SU-DHL-6 (cell line): ENCODE data around the gene MIOX.
A peak's percentile ranks its signal among the peaks of the same experiment; 100 is the strongest.
"Not testable (repeated sequence)": the region's sequence is repeated elsewhere in the genome, so short reads cannot be mapped to it uniquely, and the experiment has no call there.

Source experiments
- H2AFZ ChIP-seq: fragments of 200-600 bp; sonication (generic); 2 replicates; pipeline ENCODE4 v1.6.1; 2014; ENCODE audit warnings: low read depth, mild to moderate bottlenecking, moderate library complexity, mixed read lengths, antibody characterized with exemption, low read length; ENCODE audit not compliant: severe bottlenecking
- H3F3A ChIP-seq: fragments of 200-600 bp; shearing (Covaris generic); 2 replicates; pipeline ENCODE4 v1.6.0; 2016; ENCODE audit warnings: antibody characterized with exemption, mild to moderate bottlenecking; ENCODE audit not compliant: insufficient read depth
- H3K27ac ChIP-seq: fragments of 200-600 bp; sonication (generic); 2 replicates; pipeline ENCODE4 v1.5.1; 2016; ENCODE audit warnings: low read depth, mild to moderate bottlenecking, low read length, moderate library complexity, mixed read lengths
- H3K27me3 ChIP-seq: fragments of 200-600 bp; sonication (generic), shearing (Covaris generic); 2 replicates; pipeline ENCODE4 v1.6.0; 2014; ENCODE audit warnings: mild to moderate bottlenecking, low read length
- H3K36me3 ChIP-seq: fragments of 200-600 bp; sonication (generic); 2 replicates; pipeline ENCODE4 v1.6.1; 2014; ENCODE audit warnings: mild to moderate bottlenecking, low read length, mixed read lengths
- H3K4me2 ChIP-seq: fragments of 300-600, 200-600 bp; shearing (Covaris generic), sonication (generic); 2 replicates; pipeline ENCODE4 v1.6.0; 2014; ENCODE audit warnings: low read length, low read depth, mild to moderate bottlenecking; ENCODE audit not compliant: poor library complexity, severe bottlenecking
- H3K4me3 ChIP-seq: fragments of 200-600 bp; sonication (generic); 2 replicates; pipeline ENCODE4 v1.5.1; 2014; ENCODE audit warnings: antibody characterized with exemption, low read length, mild to moderate bottlenecking, mixed read lengths; ENCODE audit not compliant: insufficient read depth, poor library complexity, severe bottlenecking
- H3K79me2 ChIP-seq: fragments of 200-600 bp; sonication (generic); 2 replicates; pipeline ENCODE4 v1.6.1; 2014; ENCODE audit warnings: mild to moderate bottlenecking, low read length, moderate library complexity; ENCODE audit not compliant: insufficient read depth
- H3K9ac ChIP-seq: fragments of 200-600 bp; sonication (generic); 2 replicates; pipeline ENCODE4 v1.7.0; 2014; ENCODE audit warnings: mild to moderate bottlenecking, low read length
- H3K9me2 ChIP-seq: fragments of 200-600 bp; sonication (generic); replicated peaks from 2 replicates; pipeline ENCODE4 v1.6.1; 2014; ENCODE audit warnings: low read length; ENCODE audit not compliant: insufficient read depth
- H3K9me3 ChIP-seq: fragments of 200-600 bp; sonication (generic); 2 replicates; pipeline ENCODE4 v1.6.1; 2014; ENCODE audit warnings: low read length, mixed read lengths; ENCODE audit not compliant: insufficient read depth
- H4K20me1 ChIP-seq: fragments of 200-600 bp; sonication (generic); 2 replicates; pipeline ENCODE4 v1.6.1; 2014; ENCODE audit warnings: low read depth, mild to moderate bottlenecking, antibody characterized with exemption, low read length, moderate library complexity, mixed read lengths
- CTCF ChIP-seq: fragments of 200-600 bp; sonication (generic); IDR thresholded peaks from one replicate; pipeline ENCODE4 v1.5.1; 2017; ENCODE audit warnings: antibody characterized with exemption, mild to moderate bottlenecking, low read length, moderate library complexity; ENCODE audit not compliant: insufficient read depth, poor library complexity, severe bottlenecking
- EZH2phosphoT487 ChIP-seq: fragments of 200-600 bp; sonication (generic), shearing (Covaris generic); conservative IDR thresholded peaks from 2 replicates; pipeline ENCODE4 v1.6.1; 2018; ENCODE audit warnings: mild to moderate bottlenecking, antibody characterized with exemption, low read length, moderate library complexity, mixed read lengths

The MIOX gene

DNA sequence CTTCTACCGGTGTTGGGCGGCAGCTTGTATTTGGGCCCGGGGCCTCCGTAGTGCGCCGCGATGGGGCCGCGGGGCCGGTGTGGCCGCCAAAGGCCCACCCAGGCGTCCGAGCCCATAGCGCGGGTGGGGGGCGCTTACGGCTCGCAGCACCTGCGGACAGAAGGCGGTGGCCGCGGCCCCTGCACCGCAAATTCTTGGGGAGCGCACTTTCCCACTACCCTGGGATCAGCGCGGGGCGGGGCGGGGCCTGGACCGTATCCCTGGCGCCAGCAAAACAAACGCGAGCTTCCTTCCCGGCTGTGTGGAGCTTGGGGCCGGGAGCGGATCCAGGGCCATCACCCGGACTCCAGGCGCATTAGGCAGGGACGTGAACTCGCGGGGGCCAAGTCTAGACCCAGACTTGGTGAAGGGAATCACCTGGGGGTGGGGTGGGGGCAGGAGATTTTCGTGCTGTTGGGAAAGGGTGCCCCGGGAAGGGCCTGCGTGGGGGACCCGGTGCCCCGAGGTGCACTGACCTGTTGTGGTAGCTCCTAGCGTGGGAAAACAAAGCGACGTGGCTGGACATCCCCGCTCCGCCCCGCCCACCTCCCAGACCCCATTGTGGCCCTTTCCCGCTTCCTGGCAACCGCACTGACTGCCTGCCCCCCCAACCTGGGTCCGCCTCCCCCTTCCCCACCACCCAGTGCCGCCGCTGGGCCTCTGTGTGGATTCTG lies 45.5 kb downstream of the MIOX start:
- peak overlapping the region; percentile 62 for H3K9ac ChIP-seq
- H3K9me2 ChIP-seq = no peaks in the 10 kb centered on the region
- H3K27ac ChIP-seq = no peak overlapping the region
- H2AFZ ChIP-seq = no peak overlapping the region
- peak overlapping the region; percentile 51 for H3K4me3 ChIP-seq
- TF ChIP-seq EZH2phosphoT487 = no peak
- no peak for TF ChIP-seq CTCF
- peak overlapping the region; percentile 61 for H3K4me2 ChIP-seq
- H4K20me1 ChIP-seq = no peaks in the 10 kb centered on the region
- no peaks in the 10 kb centered on the region for H3K9me3 ChIP-seq
- no peaks in the 10 kb centered on the region for H3K36me3 ChIP-seq
- H3K79me2 ChIP-seq = no peaks in the 10 kb centered on the region
- H3F3A ChIP-seq = peaks cover 25% of the 10 kb centered on the region
- H3K27me3 ChIP-seq = no peaks in the 10 kb centered on the region

- no peak overlapping the region for H3K4me2 ChIP-seq
- no peak for TF ChIP-seq EZH2phosphoT487
- no peak for TF ChIP-seq CTCF
- no peaks in the 10 kb centered on the region for H3K9me3 ChIP-seq
- no peaks in the 10 kb centered on the region for H3K9me2 ChIP-seq
- no peak overlapping the region for H3K27ac ChIP-seq
- H2AFZ ChIP-seq = no peak overlapping the region
- H4K20me1 ChIP-seq = no peaks in the 10 kb centered on the region
- no peak overlapping the region for H3K9ac ChIP-seq
- H3K36me3 ChIP-seq = no peaks in the 10 kb centered on the region
- H3K79me2 ChIP-seq = no peaks in the 10 kb centered on the region
- H3F3A ChIP-seq = peaks cover 18% of the 10 kb centered on the region
- H3K27me3 ChIP-seq = no peaks in the 10 kb centered on the region
- no peak overlapping the region for H3K4me3 ChIP-seq
Observed at GRCh38 chr22:50532824-50533796, 46.5 kb downstream of the MIOX start.

DNA sequence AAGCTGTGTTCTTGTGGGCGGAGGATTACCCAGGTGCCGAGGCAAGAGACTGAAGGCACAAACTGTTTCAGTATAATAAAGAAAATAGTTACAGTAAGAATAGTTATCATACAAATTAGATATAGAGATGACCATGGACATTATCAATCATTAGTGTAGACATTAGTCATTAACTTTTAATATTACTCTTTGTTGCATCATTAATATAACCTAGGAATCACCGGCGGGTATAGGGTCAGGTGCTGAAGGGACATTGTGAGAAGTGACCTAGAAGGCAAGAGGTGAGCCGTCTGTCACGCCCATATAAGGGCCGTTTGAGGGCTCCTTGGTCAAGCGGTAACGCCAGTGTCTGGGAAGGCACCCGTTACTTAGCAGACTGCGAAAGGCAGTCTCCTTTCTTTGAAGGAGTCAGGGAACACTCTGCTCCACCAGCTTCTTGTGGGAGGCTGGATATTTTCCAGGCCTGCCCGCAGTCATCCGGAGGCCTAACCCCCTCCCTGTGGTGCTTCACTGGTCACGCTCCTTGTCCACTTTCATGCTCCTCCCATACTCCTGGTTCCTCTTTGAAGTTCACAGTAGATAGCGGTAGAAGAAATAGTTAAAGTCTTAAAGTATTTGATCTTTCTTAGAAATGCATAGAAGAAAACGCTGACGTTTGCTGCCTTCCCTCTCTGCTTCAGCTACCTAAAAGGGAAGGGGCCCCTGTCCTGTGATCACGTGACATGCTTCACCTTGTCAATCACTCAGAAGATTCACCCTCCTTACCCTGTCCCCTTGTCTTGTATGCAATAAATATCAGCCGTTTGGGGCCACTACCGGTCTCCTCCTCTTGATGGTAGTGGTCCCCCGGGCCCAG lies 47.4 kb downstream of the MIOX start:
- H3K9me3 ChIP-seq, H3K9me2 ChIP-seq, H3K27me3 ChIP-seq, H4K20me1 ChIP-seq, H3K36me3 ChIP-seq, H3K4me3 ChIP-seq, H3K79me2 ChIP-seq: not testable (repeated sequence)
- Histone ChIP-seq H3F3A (peaks cover 14% of the 10 kb centered on the region), H2AFZ (peak overlapping the region; percentile 64), H3K4me2 (peak overlapping the region; percentile 44), H3K27ac (peak overlapping the region; percentile 68), H3K9ac (peak overlapping the region; percentile 24; the same call in 1 of the 2 replicates)
